HepG2 (cell line): ENCODE data around the gene VSIG2. TPM values are rescaled to one million over a fixed set of nuclear protein-coding genes. Genes with fewer than 3 reads are reported as not detected.

Source experiments
- CSRNP2 ChIP-seq: sonication (generic); formaldehyde crosslinking; conservative IDR thresholded peaks from 2 replicates; pipeline ENCODE4 v1.8.0; 2022; ENCODE audit warnings: low read depth, missing genetic modification reagents
- ELF3 ChIP-seq: IDR thresholded peaks from 2 replicates; pipeline ENCODE4 v1.6.1; 2016; ENCODE audit warnings: missing genetic modification reagents, missing compliant biosample characterization
- HOXA9 ChIP-seq: sonication (generic); formaldehyde crosslinking; IDR thresholded peaks from 2 replicates; pipeline ENCODE4 v1.8.1; 2022; ENCODE audit warnings: missing genetic modification reagents, mild to moderate bottlenecking, moderate library complexity, borderline replicate concordance
- HOXD1 ChIP-seq: sonication (generic); formaldehyde crosslinking; IDR thresholded peaks from 2 replicates; pipeline ENCODE4 v1.5.0; 2020; ENCODE audit warnings: missing genetic modification reagents
- MBD4 ChIP-seq: IDR thresholded peaks from 2 replicates; pipeline ENCODE4 v1.6.1; 2012; ENCODE audit warnings: low read length, inconsistent platforms, borderline replicate concordance
- NFE2L1 ChIP-seq: sonication (generic); formaldehyde crosslinking; IDR thresholded peaks from 2 replicates; pipeline ENCODE4 v1.4.0; 2020; ENCODE audit warnings: missing genetic modification reagents, mild to moderate bottlenecking, borderline replicate concordance
- SP1 ChIP-seq, 2 experiments: fragments of 450-650 bp in 1 of 2; sonication (generic) in 1 of 2; formaldehyde crosslinking in 1 of 2; IDR thresholded peaks; 2 replicates each; pipeline versions ENCODE4 v1.4.0 to v1.6.1; 2016 to 2020; ENCODE audit warnings: missing genetic modification reagents in 1 of 2
- THYN1 ChIP-seq: sonication (generic); formaldehyde crosslinking; IDR thresholded peaks from 2 replicates; pipeline ENCODE4 v1.8.1; 2023; ENCODE audit warnings: low read depth, mild to moderate bottlenecking, moderate library complexity, missing genetic modification reagents, borderline replicate concordance
- ZHX2 ChIP-seq, 2 experiments: sonication (generic) in 1 of 2; formaldehyde crosslinking in 1 of 2; IDR thresholded peaks; 2 replicates each; pipeline versions ENCODE4 v1.6.1 to v1.9.0; 2014 to 2022; ENCODE audit warnings: antibody characterized with exemption in 1 of 2, borderline replicate concordance in 1 of 2, inconsistent platforms in 1 of 2, low read depth in 1 of 2, missing genetic modification reagents in 1 of 2
- ZNF414 ChIP-seq: sonication (generic); formaldehyde crosslinking; IDR thresholded peaks from 2 replicates; pipeline ENCODE4 v1.5.0; 2020; ENCODE audit warnings: missing genetic modification reagents
- ZNF513 ChIP-seq: sonication (generic); formaldehyde crosslinking; conservative IDR thresholded peaks from 2 replicates; pipeline ENCODE4 v1.5.0; 2020; ENCODE audit warnings: missing genetic modification reagents
- ZNF569 ChIP-seq: sonication (generic); formaldehyde crosslinking; IDR thresholded peaks from 2 replicates; pipeline ENCODE4 v1.5.0; 2020; ENCODE audit warnings: mild to moderate bottlenecking, missing genetic modification reagents, moderate library complexity, borderline replicate concordance
- ZNF800 ChIP-seq: sonication (generic); formaldehyde crosslinking; IDR thresholded peaks from 2 replicates; pipeline ENCODE4 v1.4.0; 2020; ENCODE audit warnings: missing genetic modification reagents
- polyA plus RNA-seq, 8 experiments: library from polyadenylated mRNA; depleted of rRNA in 3 of 8; stranded (reverse) in 7 of 8; unstranded in 1 of 8; fragments of >200 nt; fragmentation: Illumina TruSeq in 4 of 8; extraction: Trizol in 4 of 8; gene quantifications; 2 replicates each; pipeline versions ENCODE4 v1.2.1 to v1.2.3, GENCODE V29; 2011 to 2016; ENCODE audit warnings: low read depth in 4 of 8, missing spikeins in 1 of 8, mixed read lengths in 1 of 8; ENCODE audit not compliant: insufficient read depth in 1 of 8
- total RNA-seq, 5 experiments: library from RNA; depleted of rRNA; stranded (reverse); fragments of >200 nt; fragmentation: Illumina TruSeq; extraction: Trizol; gene quantifications; 2 replicates each; pipeline ENCODE4 v1.2.3, GENCODE V29; 2016; ENCODE audit warnings: low read depth in 1 of 5

Gene VSIG2
- total and polyA plus RNA-seq, 2 of the 13 experiments (the other 11 are each of a cell fraction or from before 2014, with no cell fraction given): 0.80 to 2.7 TPM

GRCh38 chr11:124800226-124800929 is 48.3 kb upstream of the VSIG2 start, which contains the start of gene MSANTD2 (continued):
- TF ChIP-seq ZHX2 (IDR thresholded peaks at IDR 0.05; ENCODE audit: low read depth) (no peak; the same call in 1 of the 2 replicates), ZHX2 (CRISPR knock-in tag; IDR thresholded peaks at IDR 0.05; ENCODE audit: borderline replicate concordance) (no peak), ZNF569 (CRISPR knock-in tag) (no peak), THYN1 (no peak), MBD4 (no peak), NFE2L1 (CRISPR knock-in tag) (no peak), ELF3 (CRISPR knock-in tag) (peak; percentile 71), ZNF414 (CRISPR knock-in tag) (peak; percentile 76), ZNF800 (CRISPR knock-in tag) (no peak), HOXA9 (CRISPR knock-in tag) (peak; percentile 60; the same call in 1 of the 2 replicates), HOXD1 (CRISPR knock-in tag) (0 out of 2 replicates have a peak, but pooled peaks have one; percentile 16), SP1 (IDR thresholded peaks at IDR 0.05) (no peak), SP1 (CRISPR knock-in tag; IDR thresholded peaks at IDR 0.05) (no peak), CSRNP2 (CRISPR knock-in tag) (0 out of 2 replicates have a peak, but pooled peaks have one; percentile 11), ZNF513 (CRISPR knock-in tag) (no peak)
